Endodermal cell (in vitro differentiated cells): ENCODE results near the gene CNBD2. TPM values are rescaled to one million over a fixed set of nuclear protein-coding genes. Genes with fewer than 3 reads are reported as not detected.

Source experiments
- DNase-seq: peaks from one replicate; pipeline ENCODE4 v3.0.0-alpha.2; 2017
- H3K27ac ChIP-seq: 2 replicates; pipeline ENCODE4 v1.5.1; 2013; ENCODE audit warnings: mild to moderate bottlenecking, low read depth, low read length, moderate library complexity
- H3K27me3 ChIP-seq: 2 replicates; pipeline ENCODE4 v1.6.1; 2013; ENCODE audit warnings: mild to moderate bottlenecking, low read length, moderate library complexity; ENCODE audit not compliant: insufficient read depth, control insufficient read depth, poor library complexity, severe bottlenecking
- H3K36me3 ChIP-seq: 2 replicates; pipeline ENCODE4 v1.7.0; 2013; ENCODE audit warnings: mild to moderate bottlenecking, low read length, moderate library complexity; ENCODE audit not compliant: control insufficient read depth, insufficient read depth
- H3K4me1 ChIP-seq: one replicate; pipeline ENCODE4 v1.7.0; 2013; ENCODE audit warnings: low read length; ENCODE audit not compliant: control insufficient read depth, insufficient read depth
- H3K4me3 ChIP-seq: 2 replicates; pipeline ENCODE4 v1.5.1; 2013; ENCODE audit warnings: mild to moderate bottlenecking, low read length, moderate library complexity
- H3K9ac ChIP-seq: 2 replicates; pipeline ENCODE4 v1.6.1; 2013; ENCODE audit warnings: mild to moderate bottlenecking, low read length, moderate library complexity; ENCODE audit not compliant: poor library complexity, severe bottlenecking; ENCODE audit errors: extremely low read depth
- H3K9me3 ChIP-seq: 2 replicates; pipeline ENCODE4 v1.6.1; 2013; ENCODE audit warnings: mild to moderate bottlenecking, low read length, moderate library complexity; ENCODE audit not compliant: control insufficient read depth
- H3K27ac Mint-ChIP-seq: 2 replicates; pipeline ENCODE4 v1.8.0; 2020; ENCODE audit warnings: mixed read lengths
- H3K27me3 Mint-ChIP-seq: 2 replicates; pipeline ENCODE4 v1.8.0; 2021; ENCODE audit warnings: mild to moderate bottlenecking, mixed read lengths; ENCODE audit not compliant: insufficient read depth
- H3K36me3 Mint-ChIP-seq: 2 replicates; pipeline ENCODE4 v1.8.0; 2020; ENCODE audit warnings: low read depth, mixed read lengths
- H3K4me1 Mint-ChIP-seq: 2 replicates; pipeline ENCODE4 v1.8.0; 2020; ENCODE audit warnings: mixed read lengths
- H3K4me3 Mint-ChIP-seq: 2 replicates; pipeline ENCODE4 v1.8.0; 2020; ENCODE audit warnings: mild to moderate bottlenecking, moderate library complexity, mixed read lengths
- H3K9me3 Mint-ChIP-seq: 2 replicates; pipeline ENCODE4 v1.8.0; 2020; ENCODE audit warnings: mild to moderate bottlenecking, mixed read lengths
- WGBS, 2 experiments: methylation state at CpG; one replicate each; pipeline versions ENCODE4 v1.1.5 to v1.1.7; 2013; ENCODE audit warnings: missing lambda C conversion rate in 2 of 2, mixed read lengths in 1 of 2; ENCODE audit not compliant: insufficient coverage in 1 of 2, insufficient read length in 1 of 2; 5-methylcytosine and 5-hydroxymethylcytosine counted together
- total RNA-seq, 2 donors: library from RNA; stranded (reverse); fragmentation: NEBNext Ultra II Directional in 1 of 2; extraction: Animal tissue kit (Norgen Biotek cat#: 25700) in 1 of 2; gene quantifications; 2 replicates in 1 of 2; 3 replicates in 1 of 2; pipeline ENCODE4 v1.2.1, GENCODE V29; 2021
- TF ChIP-seq, protein P1 (sequence below): fragments of 200-600 bp; sonication (generic); conservative IDR thresholded peaks from 2 replicates; pipeline ENCODE4 v1.5.0; 2021; ENCODE audit warnings: antibody characterized with exemption, mild to moderate bottlenecking

The CNBD2 gene
- total RNA-seq, 2 donors from 2014 or later = 1.3 to 1.9 TPM

DNA sequence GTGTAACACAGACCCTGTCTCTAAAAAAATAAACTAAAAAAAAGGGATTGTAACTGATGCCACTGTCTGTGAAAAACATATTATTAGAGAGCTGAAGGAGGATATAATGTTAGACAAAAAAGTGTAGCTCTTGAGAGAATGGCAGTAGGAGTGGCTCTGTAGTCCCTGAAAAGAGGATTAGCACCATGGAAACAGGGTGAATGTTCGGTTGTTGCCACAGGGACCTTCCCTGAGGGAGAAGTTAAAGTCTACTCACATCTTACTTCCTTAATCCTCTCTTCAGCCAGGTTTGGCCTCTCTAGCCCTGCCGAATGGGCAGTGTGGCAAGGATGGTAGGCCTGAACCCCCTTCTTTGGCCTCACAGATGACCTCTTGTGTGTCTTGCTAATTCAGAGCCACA lies 26.1 kb upstream of the CNBD2 start:
- 70 to 80% methylated on average over 1 to 2 of the region's 2 CpGs for WGBS, 2 experiments

DNA sequence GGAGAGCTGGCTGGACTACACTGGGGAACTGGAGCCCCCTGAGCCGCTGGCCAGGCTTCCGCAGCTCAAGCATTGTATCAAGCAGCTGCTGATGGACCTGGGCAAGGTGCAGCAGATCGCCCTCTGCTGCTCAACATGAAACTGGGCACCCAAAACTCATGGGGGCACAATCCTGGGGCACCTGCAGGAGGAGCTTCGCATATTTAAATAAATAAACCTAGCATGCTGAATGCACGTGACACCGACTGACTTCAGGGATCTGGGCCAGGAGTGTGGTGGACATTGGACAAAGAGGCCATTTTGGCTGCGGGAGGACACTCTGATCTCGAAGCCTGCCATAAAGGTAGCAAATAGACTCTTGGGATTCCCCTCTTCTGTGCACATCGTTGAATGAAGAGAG lies 20.9 kb upstream of the CNBD2 start:
- Mint-ChIP-seq H3K4me3 (no peak overlapping the region), H3K27me3 (no peaks in the 10 kb centered on the region), H3K27ac (no peak overlapping the region), H3K36me3 (peaks cover 35% of the 10 kb centered on the region), H3K9me3 (no peaks in the 10 kb centered on the region), H3K4me1 (peaks cover 3% of the 10 kb centered on the region)
- no peaks in the 10 kb centered on the region for H3K27me3 ChIP-seq
- WGBS, 2 experiments = 84 to 85% methylated on average over 9 of the region's 9 CpGs
- peaks cover under 1% of the 10 kb centered on the region for H3K4me1 ChIP-seq
- H3K9me3 ChIP-seq = no peaks in the 10 kb centered on the region
- TF ChIP-seq, protein P1, sequence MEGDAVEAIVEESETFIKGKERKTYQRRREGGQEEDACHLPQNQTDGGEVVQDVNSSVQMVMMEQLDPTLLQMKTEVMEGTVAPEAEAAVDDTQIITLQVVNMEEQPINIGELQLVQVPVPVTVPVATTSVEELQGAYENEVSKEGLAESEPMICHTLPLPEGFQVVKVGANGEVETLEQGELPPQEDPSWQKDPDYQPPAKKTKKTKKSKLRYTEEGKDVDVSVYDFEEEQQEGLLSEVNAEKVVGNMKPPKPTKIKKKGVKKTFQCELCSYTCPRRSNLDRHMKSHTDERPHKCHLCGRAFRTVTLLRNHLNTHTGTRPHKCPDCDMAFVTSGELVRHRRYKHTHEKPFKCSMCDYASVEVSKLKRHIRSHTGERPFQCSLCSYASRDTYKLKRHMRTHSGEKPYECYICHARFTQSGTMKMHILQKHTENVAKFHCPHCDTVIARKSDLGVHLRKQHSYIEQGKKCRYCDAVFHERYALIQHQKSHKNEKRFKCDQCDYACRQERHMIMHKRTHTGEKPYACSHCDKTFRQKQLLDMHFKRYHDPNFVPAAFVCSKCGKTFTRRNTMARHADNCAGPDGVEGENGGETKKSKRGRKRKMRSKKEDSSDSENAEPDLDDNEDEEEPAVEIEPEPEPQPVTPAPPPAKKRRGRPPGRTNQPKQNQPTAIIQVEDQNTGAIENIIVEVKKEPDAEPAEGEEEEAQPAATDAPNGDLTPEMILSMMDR = peak; percentile 82
- H3K27ac ChIP-seq = no peak overlapping the region
- peaks cover 45% of the 10 kb centered on the region for H3K36me3 ChIP-seq
- no peak overlapping the region for H3K4me3 ChIP-seq
- no peak overlapping the region for H3K9ac ChIP-seq
- DNase-seq = peak; percentile 81

More for the DNA sequence above, 26.1 kb upstream of the CNBD2 start:
- TF ChIP-seq, protein P1 = no peak
- Histone ChIP-seq H3K9me3 (peaks cover 5% of the 10 kb centered on the region), H3K27me3 (no peaks in the 10 kb centered on the region), H3K9ac (no peak overlapping the region), H3K4me3 (no peak overlapping the region), H3K27ac (no peak overlapping the region), H3K36me3 (peaks cover 56% of the 10 kb centered on the region), H3K4me1 (peaks cover 2% of the 10 kb centered on the region)
- peaks cover 11% of the 10 kb centered on the region for H3K4me1 Mint-ChIP-seq
- no peaks in the 10 kb centered on the region for H3K9me3 Mint-ChIP-seq
- DNase-seq = no peak
- H3K27me3 Mint-ChIP-seq = no peaks in the 10 kb centered on the region
- H3K27ac Mint-ChIP-seq = peak overlapping the region; percentile 86
- peaks cover 53% of the 10 kb centered on the region for H3K36me3 Mint-ChIP-seq
- H3K4me3 Mint-ChIP-seq = no peak overlapping the region

DNA sequence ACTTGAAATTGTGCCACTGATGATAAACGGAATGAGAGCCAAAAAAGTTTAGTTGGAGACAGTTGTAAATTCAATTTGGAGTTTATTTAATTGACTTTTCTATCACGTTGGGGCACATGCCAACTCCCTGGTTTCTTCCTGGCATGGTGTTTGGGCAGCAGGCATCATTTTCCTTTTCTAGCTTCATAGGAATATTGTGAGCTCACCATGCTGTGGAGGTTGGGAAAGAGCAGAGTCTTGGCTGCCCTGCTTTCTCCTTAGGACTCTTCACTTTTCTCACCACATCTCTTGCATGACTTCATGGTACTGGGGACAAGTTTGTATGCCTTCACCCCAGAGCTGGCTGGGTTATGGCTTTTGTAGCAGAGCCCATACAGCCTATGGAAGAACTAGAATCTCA lies 20.5 kb upstream of the CNBD2 start:
- no peak overlapping the region for H3K27ac Mint-ChIP-seq
- no peaks in the 10 kb centered on the region for H3K4me1 ChIP-seq
- H3K4me3 Mint-ChIP-seq = no peak overlapping the region
- WGBS, 2 experiments = 95 to 100% methylated on average over 1 to 2 of the region's 2 CpGs
- H3K4me1 Mint-ChIP-seq = peaks cover 7% of the 10 kb centered on the region
- H3K4me3 ChIP-seq = no peak overlapping the region
- TF ChIP-seq, protein P1 = no peak
- DNase-seq = no peak
- no peak overlapping the region for H3K9ac ChIP-seq
- H3K27me3 Mint-ChIP-seq = no peaks in the 10 kb centered on the region
- H3K9me3 ChIP-seq = no peaks in the 10 kb centered on the region
- H3K36me3 Mint-ChIP-seq = peaks cover 34% of the 10 kb centered on the region
- peaks cover 45% of the 10 kb centered on the region for H3K36me3 ChIP-seq
- H3K27ac ChIP-seq = no peak overlapping the region
- no peaks in the 10 kb centered on the region for H3K9me3 Mint-ChIP-seq
- H3K27me3 ChIP-seq = no peaks in the 10 kb centered on the region
